Stimulated activated memory B cell treated with anti-CD40 and anti-IgM and Interleukin-4, amounts not matched to agents 10 μg/mL and 1 μg/mL and 100 μg/mL, for 72 hours (primary cell): ENCODE measurements around the gene FAM83G.

Experiments
- ATAC-seq: fragments of 150-1000 bp; cut with Tn5 transposase; 2 replicates; pipeline ENCODE4 v1.10.0; 2021
- H3K27ac Mint-ChIP-seq: one replicate; pipeline ENCODE4 v1.8.0; 2022; ENCODE audit warnings: mild to moderate bottlenecking, mixed read lengths
- H3K27me3 Mint-ChIP-seq: one replicate; pipeline ENCODE4 v1.8.0; 2022; ENCODE audit warnings: mixed read lengths
- H3K36me3 Mint-ChIP-seq: one replicate; pipeline ENCODE4 v1.8.0; 2022; ENCODE audit warnings: mixed read lengths
- H3K4me1 Mint-ChIP-seq: one replicate; pipeline ENCODE4 v1.8.0; 2022; ENCODE audit warnings: mixed read lengths
- H3K4me3 Mint-ChIP-seq: one replicate; pipeline ENCODE4 v1.8.0; 2022; ENCODE audit warnings: mild to moderate bottlenecking, moderate library complexity, mixed read lengths
- H3K9me3 Mint-ChIP-seq: one replicate; pipeline ENCODE4 v1.8.0; 2022; ENCODE audit warnings: mixed read lengths

Gene FAM83G

GRCh38 chr17:18976201-18976600 lies 28.4 kb downstream of the FAM83G start:
- Mint-ChIP-seq H3K4me1 (no peaks in the 10 kb centered on the region), H3K9me3 (no peaks in the 10 kb centered on the region), H3K36me3 (peaks cover 53% of the 10 kb centered on the region), H3K27ac (no peak overlapping the region), H3K4me3 (no peak overlapping the region), H3K27me3 (no peaks in the 10 kb centered on the region)
- no peak for ATAC-seq

DNA sequence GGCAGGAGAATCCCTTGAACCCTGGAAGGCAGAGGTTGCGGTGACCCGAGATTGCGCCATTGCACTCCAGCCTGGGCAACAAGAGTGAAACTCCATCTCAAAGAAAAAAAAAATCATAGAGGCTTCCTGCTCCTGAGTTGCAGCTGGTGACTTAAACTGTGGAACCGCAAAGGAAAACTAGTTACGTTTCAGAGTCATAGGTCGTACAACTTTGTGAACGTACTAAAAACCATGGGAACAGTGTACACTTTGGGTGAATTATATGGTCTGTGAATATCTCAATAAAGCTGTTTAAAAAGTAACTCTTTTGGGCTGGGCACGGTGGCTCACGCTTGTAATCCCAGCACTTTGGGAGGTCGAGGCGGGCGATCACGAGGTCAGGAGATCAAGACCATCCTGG lies 29.0 kb downstream of the FAM83G start:
- no peak overlapping the region for H3K27ac Mint-ChIP-seq
- no peak overlapping the region for H3K4me3 Mint-ChIP-seq
- no peaks in the 10 kb centered on the region for H3K9me3 Mint-ChIP-seq
- peaks cover 53% of the 10 kb centered on the region for H3K36me3 Mint-ChIP-seq
- no peaks in the 10 kb centered on the region for H3K4me1 Mint-ChIP-seq
- no peak for ATAC-seq
- no peaks in the 10 kb centered on the region for H3K27me3 Mint-ChIP-seq

- no peak overlapping the region for H3K27ac Mint-ChIP-seq
- no peaks in the 10 kb centered on the region for H3K4me1 Mint-ChIP-seq
- peaks cover 52% of the 10 kb centered on the region for H3K36me3 Mint-ChIP-seq
- H3K9me3 Mint-ChIP-seq, result no peaks in the 10 kb centered on the region
- no peak overlapping the region for H3K4me3 Mint-ChIP-seq
- no peaks in the 10 kb centered on the region for H3K27me3 Mint-ChIP-seq
- no peak for ATAC-seq
These were observed 30.0 kb downstream of the FAM83G start for GRCh38 chr17:18974407-18975149.

DNA sequence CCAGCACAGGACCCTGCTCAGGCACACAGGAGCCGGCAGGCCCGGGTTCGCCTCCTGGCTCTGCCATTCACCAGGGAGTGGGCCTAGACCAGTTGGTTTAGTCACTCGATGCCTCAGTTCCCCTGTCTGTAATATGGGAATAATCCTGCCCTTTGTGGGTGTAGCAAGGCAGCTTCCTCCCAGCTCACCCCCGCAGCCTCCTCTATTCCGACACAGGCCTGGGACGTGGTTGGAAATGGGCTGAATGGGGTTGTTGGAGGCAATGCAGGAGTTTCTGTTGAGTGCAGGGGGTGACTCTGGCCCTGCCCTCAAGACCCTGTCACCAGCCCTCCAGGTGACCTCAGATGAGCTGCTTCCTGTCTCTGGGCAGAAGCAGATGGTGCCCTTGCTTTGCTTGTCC lies 32.8 kb downstream of the FAM83G start:
- no peaks in the 10 kb centered on the region for H3K4me1 Mint-ChIP-seq
- no peaks in the 10 kb centered on the region for H3K27me3 Mint-ChIP-seq
- no peak overlapping the region for H3K27ac Mint-ChIP-seq
- no peaks in the 10 kb centered on the region for H3K9me3 Mint-ChIP-seq
- peaks cover 30% of the 10 kb centered on the region for H3K36me3 Mint-ChIP-seq
- no peak for ATAC-seq
- H3K4me3 Mint-ChIP-seq, result no peak overlapping the region

- Mint-ChIP-seq H3K9me3 (no peaks in the 10 kb centered on the region), H3K27me3 (no peaks in the 10 kb centered on the region), H3K27ac (no peak overlapping the region), H3K36me3 (peaks cover 23% of the 10 kb centered on the region), H3K4me3 (no peak overlapping the region), H3K4me1 (no peaks in the 10 kb centered on the region)
- ATAC-seq, result no peak
These were observed 33.7 kb downstream of the FAM83G start for GRCh38 chr17:18970582-18971480.

GRCh38 chr17:18968945-18969887 lies 35.3 kb downstream of the FAM83G start:
- no peak for ATAC-seq
- H3K4me3 Mint-ChIP-seq, result no peak overlapping the region
- no peaks in the 10 kb centered on the region for H3K4me1 Mint-ChIP-seq
- no peaks in the 10 kb centered on the region for H3K9me3 Mint-ChIP-seq
- H3K27ac Mint-ChIP-seq, result no peak overlapping the region
- H3K27me3 Mint-ChIP-seq, result no peaks in the 10 kb centered on the region
- H3K36me3 Mint-ChIP-seq, result peaks cover 23% of the 10 kb centered on the region

- H3K4me3 Mint-ChIP-seq, result no peak overlapping the region
- H3K27me3 Mint-ChIP-seq, result no peaks in the 10 kb centered on the region
- no peaks in the 10 kb centered on the region for H3K4me1 Mint-ChIP-seq
- ATAC-seq, result no peak
- H3K36me3 Mint-ChIP-seq, result peaks cover 20% of the 10 kb centered on the region
- no peaks in the 10 kb centered on the region for H3K9me3 Mint-ChIP-seq
- no peak overlapping the region for H3K27ac Mint-ChIP-seq
These were observed 36.2 kb downstream of the FAM83G start for GRCh38 chr17:18968345-18968744.

GRCh38 chr17:18967916-18968315 lies 36.6 kb downstream of the FAM83G start:
- Mint-ChIP-seq H3K4me3 (no peak overlapping the region), H3K27me3 (no peaks in the 10 kb centered on the region), H3K27ac (no peak overlapping the region), H3K9me3 (no peaks in the 10 kb centered on the region), H3K4me1 (no peaks in the 10 kb centered on the region), H3K36me3 (peaks cover 16% of the 10 kb centered on the region)
- ATAC-seq, result no peak

GRCh38 chr17:18966831-18967624 lies 37.5 kb downstream of the FAM83G start:
- Mint-ChIP-seq H3K27ac (no peak overlapping the region), H3K27me3 (no peaks in the 10 kb centered on the region), H3K4me3 (no peak overlapping the region), H3K36me3 (peaks cover 8% of the 10 kb centered on the region), H3K9me3 (no peaks in the 10 kb centered on the region), H3K4me1 (peaks cover 3% of the 10 kb centered on the region)
- ATAC-seq, result no peak

DNA sequence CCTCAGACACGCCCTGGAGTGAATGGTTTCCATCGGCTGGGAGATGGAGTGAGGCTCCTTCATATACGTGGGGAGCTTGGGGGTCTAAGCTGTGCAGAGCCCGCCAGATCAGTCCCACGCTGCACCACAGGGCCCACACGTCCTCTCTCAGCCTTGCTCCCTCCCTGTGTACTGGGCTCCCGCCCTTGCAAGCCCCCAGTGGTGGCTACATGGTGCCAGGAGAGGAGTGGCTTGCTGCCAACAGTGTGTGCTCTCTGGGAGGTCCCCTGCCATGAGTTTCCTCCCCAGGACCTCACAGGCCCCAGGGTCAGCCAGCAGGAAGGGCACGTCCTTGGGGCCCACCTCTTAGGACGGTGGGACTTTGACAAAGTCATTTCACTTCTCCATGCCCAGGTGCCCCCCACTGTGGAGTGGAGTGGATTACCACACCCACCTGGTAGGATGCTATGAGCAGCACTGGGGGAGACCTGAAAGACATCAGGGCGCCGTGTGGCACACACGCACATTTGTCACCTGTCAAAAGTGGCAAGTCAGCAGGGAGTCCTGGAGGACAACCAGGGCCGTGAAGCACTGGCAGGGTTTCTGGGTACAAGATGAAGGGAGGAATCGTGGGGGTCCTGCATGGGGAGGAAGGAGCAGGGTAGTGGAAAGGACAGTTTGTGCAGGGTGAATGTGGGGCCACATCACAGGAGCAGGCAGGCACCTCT lies 38.9 kb downstream of the FAM83G start:
- H3K9me3 Mint-ChIP-seq, result no peaks in the 10 kb centered on the region
- no peaks in the 10 kb centered on the region for H3K27me3 Mint-ChIP-seq
- H3K4me1 Mint-ChIP-seq, result peaks cover 17% of the 10 kb centered on the region
- peaks cover 8% of the 10 kb centered on the region for H3K36me3 Mint-ChIP-seq
- no peak for ATAC-seq
- H3K4me3 Mint-ChIP-seq, result no peak overlapping the region
- H3K27ac Mint-ChIP-seq, result no peak overlapping the region

DNA sequence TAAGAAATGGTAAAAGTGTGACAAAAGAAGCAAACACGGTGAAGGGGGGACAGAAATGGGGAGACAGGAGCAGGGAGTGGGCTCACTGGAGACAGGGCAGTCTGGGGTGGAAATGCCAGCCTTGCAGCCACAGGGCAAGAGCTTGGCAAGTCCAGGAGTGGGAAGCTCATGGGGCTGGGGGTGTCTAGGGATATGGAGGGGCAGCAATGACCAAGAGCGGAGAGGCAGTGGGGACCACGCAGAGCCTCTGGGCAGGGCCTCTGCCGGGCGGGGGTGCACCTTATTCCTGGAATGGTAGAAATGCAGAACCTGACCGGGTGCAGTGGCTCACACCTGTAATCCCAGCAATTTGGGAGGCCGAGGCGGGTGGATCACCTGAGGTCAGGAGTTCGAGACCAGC lies 40.0 kb downstream of the FAM83G start:
- no peaks in the 10 kb centered on the region for H3K27me3 Mint-ChIP-seq
- no peak for ATAC-seq
- no peak overlapping the region for H3K27ac Mint-ChIP-seq

GRCh38 chr17:18964018-18964351 lies 40.6 kb downstream of the FAM83G start:
- Mint-ChIP-seq H3K4me1 (peaks cover 20% of the 10 kb centered on the region), H3K9me3 (no peaks in the 10 kb centered on the region), H3K4me3 (no peak overlapping the region), H3K27ac (no peak overlapping the region), H3K36me3 (no peaks in the 10 kb centered on the region), H3K27me3 (no peaks in the 10 kb centered on the region)
- no peak for ATAC-seq

More for the DNA sequence above, 40.0 kb downstream of the FAM83G start:
- Mint-ChIP-seq H3K36me3 (peaks cover 4% of the 10 kb centered on the region), H3K9me3 (no peaks in the 10 kb centered on the region), H3K4me1 (peaks cover 20% of the 10 kb centered on the region), H3K4me3 (no peak overlapping the region)

DNA sequence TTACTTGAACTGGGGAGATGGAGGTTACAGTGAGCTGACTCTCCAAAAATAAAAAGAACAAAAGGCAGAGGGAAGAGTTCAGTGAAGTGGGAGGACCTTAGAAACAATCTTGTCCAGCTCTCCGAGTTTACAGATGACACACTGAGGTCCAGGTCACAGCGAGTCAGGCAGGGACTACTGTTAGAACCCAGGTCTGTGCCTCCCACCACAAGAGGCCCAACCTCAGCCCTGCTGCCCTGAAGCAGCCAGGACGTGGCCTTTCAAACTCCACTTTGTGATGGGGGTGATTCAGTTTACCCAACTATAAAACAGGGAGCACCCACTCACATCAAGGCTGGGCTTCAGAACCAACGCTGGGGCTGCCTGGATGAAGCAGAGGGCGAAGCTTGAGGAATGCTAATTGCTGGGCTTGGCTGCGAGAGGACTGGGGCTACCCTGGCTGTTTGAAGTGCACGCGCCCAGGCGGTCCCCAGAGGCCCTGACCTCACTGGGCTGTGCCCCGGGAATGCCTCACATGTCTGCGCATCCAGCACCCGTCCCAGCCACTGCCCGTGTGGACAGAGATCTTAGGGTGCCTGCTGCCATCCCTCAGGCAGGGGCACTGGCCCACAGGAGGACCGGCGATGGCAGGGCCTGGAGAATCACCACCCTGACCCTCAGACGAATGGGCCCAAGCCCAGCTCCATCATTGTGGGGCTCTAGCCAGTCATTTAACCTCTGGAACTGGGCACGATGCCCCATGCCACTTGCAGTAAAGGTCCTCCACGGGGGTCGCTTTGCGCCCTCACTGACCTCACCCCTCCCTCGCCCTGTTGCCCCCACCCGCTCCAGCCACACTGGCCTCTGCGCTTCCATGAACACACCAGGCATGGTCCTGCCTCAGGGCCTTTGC lies 41.2 kb downstream of the FAM83G start:
- no peaks in the 10 kb centered on the region for H3K9me3 Mint-ChIP-seq
- H3K4me1 Mint-ChIP-seq, result peaks cover 20% of the 10 kb centered on the region
- ATAC-seq, result no peak
- no peaks in the 10 kb centered on the region for H3K27me3 Mint-ChIP-seq
- H3K4me3 Mint-ChIP-seq, result no peak overlapping the region
- no peak overlapping the region for H3K27ac Mint-ChIP-seq
- H3K36me3 Mint-ChIP-seq, result no peaks in the 10 kb centered on the region
